Kidney epithelial cell (primary cell): ENCODE data around the gene RBM48. TPM values are rescaled to one million over a fixed set of nuclear protein-coding genes. Genes with fewer than 3 reads are reported as not detected.

Experiments
- DNase-seq: peaks from one replicate; pipeline ENCODE4 v3.0.0-alpha.2; 2010; ENCODE audit warnings: low read depth
- H3K27me3 ChIP-seq: 2 replicates; pipeline ENCODE4 v1.6.0; 2011; ENCODE audit warnings: low read length; ENCODE audit not compliant: control insufficient read depth, insufficient read depth
- H3K36me3 ChIP-seq: 2 replicates; pipeline ENCODE4 v1.5.1; 2011; ENCODE audit warnings: low read length; ENCODE audit not compliant: control insufficient read depth, insufficient read depth
- H3K4me3 ChIP-seq: 2 replicates; pipeline ENCODE4 v1.5.1; 2011; ENCODE audit warnings: low read depth, mild to moderate bottlenecking, control low read depth, low read length
- total RNA-seq: library from RNA; depleted of rRNA; stranded (reverse); fragments of >200 nt; gene quantifications from 2 replicates; pipeline ENCODE4 v1.2.3, GENCODE V29; 2015
- TF ChIP-seq, protein P1 (sequence below): IDR thresholded peaks from 2 replicates; pipeline ENCODE4 v1.5.1; 2011; ENCODE audit warnings: mild to moderate bottlenecking, moderate library complexity, low read length, control low read depth, inconsistent platforms; ENCODE audit not compliant: insufficient read depth, poor library complexity, severe bottlenecking

RBM48 gene
- total RNA-seq, 1 donor from 2014 or later = 7.7 TPM

DNA sequence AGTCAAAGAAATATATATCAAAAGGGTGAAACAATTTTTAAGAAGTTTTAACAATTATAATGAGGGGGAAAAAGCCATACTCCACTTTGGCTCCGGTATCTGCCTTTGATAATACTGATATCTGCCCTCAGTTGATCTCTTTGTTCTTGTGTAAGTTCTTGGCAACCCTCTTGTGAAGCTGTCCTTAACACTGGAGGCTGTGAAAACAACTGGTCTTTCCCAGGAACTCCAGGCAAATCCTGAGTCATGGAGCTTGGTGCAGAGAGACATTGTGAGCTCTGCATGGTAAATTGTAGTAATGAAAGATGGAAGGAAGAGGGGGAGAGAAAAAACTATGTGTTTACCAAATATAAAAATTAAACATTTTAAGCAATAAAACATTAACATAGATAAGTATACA is 39.0 kb upstream of the RBM48 start:
- Histone ChIP-seq H3K27me3 (no peaks in the 10 kb centered on the region), H3K4me3 (no peak overlapping the region), H3K36me3 (no peaks in the 10 kb centered on the region)
- DNase-seq = no peak
- TF ChIP-seq, protein P1, sequence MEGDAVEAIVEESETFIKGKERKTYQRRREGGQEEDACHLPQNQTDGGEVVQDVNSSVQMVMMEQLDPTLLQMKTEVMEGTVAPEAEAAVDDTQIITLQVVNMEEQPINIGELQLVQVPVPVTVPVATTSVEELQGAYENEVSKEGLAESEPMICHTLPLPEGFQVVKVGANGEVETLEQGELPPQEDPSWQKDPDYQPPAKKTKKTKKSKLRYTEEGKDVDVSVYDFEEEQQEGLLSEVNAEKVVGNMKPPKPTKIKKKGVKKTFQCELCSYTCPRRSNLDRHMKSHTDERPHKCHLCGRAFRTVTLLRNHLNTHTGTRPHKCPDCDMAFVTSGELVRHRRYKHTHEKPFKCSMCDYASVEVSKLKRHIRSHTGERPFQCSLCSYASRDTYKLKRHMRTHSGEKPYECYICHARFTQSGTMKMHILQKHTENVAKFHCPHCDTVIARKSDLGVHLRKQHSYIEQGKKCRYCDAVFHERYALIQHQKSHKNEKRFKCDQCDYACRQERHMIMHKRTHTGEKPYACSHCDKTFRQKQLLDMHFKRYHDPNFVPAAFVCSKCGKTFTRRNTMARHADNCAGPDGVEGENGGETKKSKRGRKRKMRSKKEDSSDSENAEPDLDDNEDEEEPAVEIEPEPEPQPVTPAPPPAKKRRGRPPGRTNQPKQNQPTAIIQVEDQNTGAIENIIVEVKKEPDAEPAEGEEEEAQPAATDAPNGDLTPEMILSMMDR = no peak

DNA sequence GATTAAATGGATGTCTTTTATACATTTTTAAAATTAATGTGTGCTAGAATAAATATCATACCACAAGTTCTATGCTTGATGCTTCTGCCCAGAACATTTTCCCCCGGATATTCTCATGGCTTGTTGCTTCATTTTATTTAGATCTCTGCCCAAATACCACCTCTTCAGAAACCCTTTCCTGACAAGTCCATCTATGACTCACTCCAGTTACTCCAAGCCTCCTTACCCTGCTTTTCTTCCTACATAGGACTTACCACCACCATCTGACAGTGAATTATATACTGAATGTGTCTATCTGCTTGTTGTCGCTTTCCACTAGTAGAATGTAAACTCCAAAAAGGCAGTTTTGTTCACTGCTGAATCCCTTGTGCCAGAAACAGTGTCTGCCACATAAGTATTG is 31.7 kb upstream of the RBM48 start:
- TF ChIP-seq, protein P1 = no peak
- Histone ChIP-seq H3K36me3 (peaks cover 1% of the 10 kb centered on the region), H3K27me3 (no peaks in the 10 kb centered on the region), H3K4me3 (no peak overlapping the region)
- DNase-seq = no peak

DNA sequence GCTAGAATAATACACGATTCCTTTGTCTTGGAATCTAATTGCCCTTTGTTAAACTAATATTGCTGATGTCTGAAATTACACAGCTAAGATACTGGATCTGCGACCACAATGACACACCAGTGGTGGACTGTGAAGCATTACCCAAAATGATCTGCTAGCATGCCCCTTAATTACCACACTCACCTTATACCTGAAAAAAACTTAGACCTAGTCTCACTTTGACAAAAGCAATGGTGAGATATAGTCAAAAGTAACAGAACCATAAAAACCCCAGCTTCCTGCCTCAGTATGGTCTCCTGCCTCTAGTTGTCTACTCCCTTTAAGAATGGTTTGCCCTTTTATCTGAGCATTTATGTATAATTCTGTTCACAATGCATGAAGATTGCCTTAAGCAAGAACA is 30.0 kb upstream of the RBM48 start:
- H3K4me3 ChIP-seq = no peak overlapping the region
- H3K36me3 ChIP-seq = peaks cover 1% of the 10 kb centered on the region
- no peaks in the 10 kb centered on the region for H3K27me3 ChIP-seq
- DNase-seq = no peak
- TF ChIP-seq, protein P1 = no peak

DNA sequence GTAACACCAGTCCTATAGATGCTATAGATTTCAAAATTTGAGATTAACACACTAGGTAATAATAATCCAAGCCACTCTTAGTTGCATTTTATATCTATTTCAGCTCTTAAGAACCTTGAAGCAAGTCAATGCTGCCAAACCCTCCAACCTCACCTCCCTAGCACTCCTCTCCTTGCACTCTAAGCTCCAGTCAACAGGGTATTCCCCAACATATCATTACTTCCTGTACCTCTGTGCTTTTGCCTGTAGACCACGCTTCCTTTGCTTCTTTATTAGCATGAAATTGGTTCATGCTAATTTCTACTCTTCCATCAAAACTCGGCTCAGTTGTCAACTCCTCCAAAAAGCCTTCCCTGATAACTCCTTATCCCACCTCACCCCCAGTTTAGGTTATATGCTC is 24.8 kb upstream of the RBM48 start:
- TF ChIP-seq, protein P1 = no peak
- Histone ChIP-seq H3K27me3 (no peaks in the 10 kb centered on the region), H3K4me3 (no peak overlapping the region), H3K36me3 (peaks cover 3% of the 10 kb centered on the region)
- no peak for DNase-seq

DNA sequence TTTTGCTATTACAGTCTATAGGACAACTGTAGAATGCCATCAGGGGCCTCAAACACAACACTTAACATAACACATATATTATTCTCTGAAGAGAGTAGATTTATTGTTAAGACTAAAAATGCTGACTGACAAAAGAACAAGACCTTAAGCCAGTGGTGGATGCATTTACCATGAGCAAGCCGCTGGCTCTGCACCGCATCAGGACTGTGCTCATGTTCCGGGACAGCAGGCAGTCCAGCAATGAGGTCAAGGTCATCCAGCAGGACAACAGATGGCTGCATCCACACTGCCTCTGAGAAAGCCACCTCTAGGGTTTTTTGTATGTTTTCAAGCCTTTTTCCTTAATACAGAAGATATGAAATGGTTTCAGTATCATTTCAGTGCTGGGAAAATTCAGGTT is 24.0 kb upstream of the RBM48 start:
- no peak for DNase-seq
- Histone ChIP-seq H3K36me3 (peaks cover 3% of the 10 kb centered on the region), H3K4me3 (no peak overlapping the region), H3K27me3 (no peaks in the 10 kb centered on the region)
- TF ChIP-seq, protein P1 = no peak

DNA sequence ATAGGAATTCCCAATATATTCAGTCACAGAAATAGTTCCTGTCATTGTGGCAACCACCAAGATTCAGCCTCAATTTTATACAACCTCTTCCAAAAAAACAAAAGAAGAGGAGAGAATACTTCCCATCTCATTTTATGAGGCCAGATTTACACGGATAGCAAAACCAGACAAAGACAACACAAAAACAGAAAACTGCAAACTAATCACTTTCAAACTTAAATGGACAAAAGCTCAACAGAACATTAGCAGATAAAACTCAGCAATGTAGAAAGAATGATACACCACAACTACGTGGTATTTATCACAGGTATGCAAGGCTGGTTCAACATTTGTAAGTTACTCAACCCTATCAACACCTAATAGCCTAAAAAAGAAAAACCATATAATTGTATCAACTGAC is 22.2 kb upstream of the RBM48 start:
- Histone ChIP-seq H3K4me3 (no peak overlapping the region), H3K27me3 (no peaks in the 10 kb centered on the region), H3K36me3 (peaks cover 1% of the 10 kb centered on the region)
- no peak for DNase-seq
- TF ChIP-seq, protein P1 = no peak
